Measurements from ENCODE around the gene IL13RA2. TPM values are rescaled to one million over a fixed set of nuclear protein-coding genes. Genes with fewer than 3 reads are reported as not detected.

IL13RA2 gene
- total and polyA plus RNA-seq, 2 donors from 2014 or later = 0.31 to 17.4 TPM

DNA sequence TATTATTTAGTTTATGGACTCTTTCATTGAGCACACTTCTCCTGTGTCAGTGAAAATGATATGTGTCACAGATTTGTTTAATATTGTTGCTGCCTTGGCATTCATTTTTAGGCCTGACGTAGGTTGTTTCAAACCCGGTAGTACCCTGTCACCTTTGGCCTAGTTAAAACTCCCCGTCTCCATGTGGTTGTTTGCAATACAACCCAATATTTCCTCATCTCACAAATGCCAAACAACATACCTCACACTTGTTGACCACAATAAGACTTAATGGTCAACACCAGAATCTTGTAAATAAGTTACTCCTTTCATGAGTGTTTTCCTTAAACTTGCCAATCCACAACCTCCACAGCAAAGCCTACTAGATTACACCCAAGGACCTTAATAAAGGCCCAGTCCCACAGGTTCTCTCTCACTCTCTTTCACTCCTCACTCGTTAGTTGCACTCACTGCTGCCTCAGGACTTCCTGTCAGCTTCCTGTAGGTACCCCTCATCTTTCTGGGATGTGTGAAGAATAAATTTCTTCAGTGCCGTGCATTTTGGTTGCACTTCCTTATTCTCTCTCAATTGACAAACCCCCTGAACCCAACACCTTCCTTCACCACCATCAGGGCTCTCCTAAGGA is 31.3 kb downstream of the IL13RA2 start:
- H3K27ac ChIP-seq (ENCODE audit: low read depth in 2 of 2, low read length in 2 of 2) = no peak overlapping the region
- no peak overlapping the region for H3K4me3 ChIP-seq (ENCODE audit: low read length in 3 of 3)
- H3K27me3 ChIP-seq (ENCODE audit: control insufficient read depth, insufficient read depth, low read length) = no peaks in the 10 kb centered on the region
- intact Hi-C loops (cut with DNase I) = no loop called here
- no peaks in the 10 kb centered on the region for H3K4me1 ChIP-seq (ENCODE audit: control insufficient read depth in 2 of 3, insufficient read depth in 2 of 3, low read depth in 1 of 3, low read length in 3 of 3)
- no peaks in the 10 kb centered on the region for H3K36me3 ChIP-seq (ENCODE audit: control insufficient read depth in 2 of 3, insufficient read depth in 3 of 3, low read length in 3 of 3)
- H3K9ac ChIP-seq (ENCODE audit: low read length in 3 of 3) = no peak overlapping the region
- H3K9me3 ChIP-seq (ENCODE audit: control insufficient read depth in 2 of 3, insufficient read depth in 1 of 3, low read length in 3 of 3) = no peaks in the 10 kb centered on the region
- no peak for FAIRE-seq
- no peak for DNase-seq
- no peak for TF ChIP-seq CTCF (IDR thresholded peaks at IDR 0.05; ENCODE audit: borderline replicate concordance, extremely low read depth, insufficient read depth)

GRCh38 chrX:114976292-114976691 is 41.1 kb downstream of the IL13RA2 start:
- Histone ChIP-seq H3K27me3 (ENCODE audit: control insufficient read depth, insufficient read depth, low read length) (no peaks in the 10 kb centered on the region), H3K4me3 (ENCODE audit: low read length in 3 of 3) (no peak overlapping the region), H3K9me3 (ENCODE audit: control insufficient read depth in 2 of 3, insufficient read depth in 1 of 3, low read length in 3 of 3) (no peaks in the 10 kb centered on the region), H3K36me3 (ENCODE audit: control insufficient read depth in 2 of 3, insufficient read depth in 3 of 3, low read length in 3 of 3) (no peaks in the 10 kb centered on the region), H3K9ac (ENCODE audit: low read length in 3 of 3) (no peak overlapping the region), H3K4me1 (ENCODE audit: control insufficient read depth in 2 of 3, insufficient read depth in 2 of 3, low read depth in 1 of 3, low read length in 3 of 3) (no peaks in the 10 kb centered on the region), H3K27ac (ENCODE audit: low read depth in 2 of 2, low read length in 2 of 2) (no peak overlapping the region)
- intact Hi-C loops (cut with DNase I) = no loop called here
- DNase-seq (no peak), FAIRE-seq (no peak)
- TF ChIP-seq CTCF (IDR thresholded peaks at IDR 0.05; ENCODE audit: borderline replicate concordance, extremely low read depth, insufficient read depth) = no peak

- Histone ChIP-seq H3K4me1 (ENCODE audit: control insufficient read depth in 2 of 3, insufficient read depth in 2 of 3, low read depth in 1 of 3, low read length in 3 of 3) (no peaks in the 10 kb centered on the region), H3K27ac (ENCODE audit: low read depth in 2 of 2, low read length in 2 of 2) (no peak overlapping the region), H3K9me3 (ENCODE audit: control insufficient read depth in 2 of 3, insufficient read depth in 1 of 3, low read length in 3 of 3) (no peaks in the 10 kb centered on the region), H3K4me3 (ENCODE audit: low read length in 3 of 3) (no peak overlapping the region), H3K36me3 (ENCODE audit: control insufficient read depth in 2 of 3, insufficient read depth in 3 of 3, low read length in 3 of 3) (no peaks in the 10 kb centered on the region), H3K27me3 (ENCODE audit: control insufficient read depth, insufficient read depth, low read length) (no peaks in the 10 kb centered on the region), H3K9ac (ENCODE audit: low read length in 3 of 3) (no peak overlapping the region)
- no peak for TF ChIP-seq CTCF (IDR thresholded peaks at IDR 0.05; ENCODE audit: borderline replicate concordance, extremely low read depth, insufficient read depth)
- DNase-seq (no peak), FAIRE-seq (no peak)
- intact Hi-C loops (cut with DNase I) = no loop called here
These were observed 44.4 kb downstream of the IL13RA2 start for GRCh38 chrX:114973013-114973412.

- intact Hi-C loops (cut with DNase I) = no loop called here
- Histone ChIP-seq H3K9me3 (ENCODE audit: control insufficient read depth in 2 of 3, insufficient read depth in 1 of 3, low read length in 3 of 3) (no peaks in the 10 kb centered on the region), H3K4me3 (ENCODE audit: low read length in 3 of 3) (no peak overlapping the region), H3K4me1 (ENCODE audit: control insufficient read depth in 2 of 3, insufficient read depth in 2 of 3, low read depth in 1 of 3, low read length in 3 of 3) (no peaks in the 10 kb centered on the region), H3K27ac (ENCODE audit: low read depth in 2 of 2, low read length in 2 of 2) (no peak overlapping the region), H3K9ac (ENCODE audit: low read length in 3 of 3) (no peak overlapping the region), H3K36me3 (ENCODE audit: control insufficient read depth in 2 of 3, insufficient read depth in 3 of 3, low read length in 3 of 3) (no peaks in the 10 kb centered on the region), H3K27me3 (ENCODE audit: control insufficient read depth, insufficient read depth, low read length) (no peaks in the 10 kb centered on the region)
- DNase-seq (no peak), FAIRE-seq (no peak)
- TF ChIP-seq CTCF (IDR thresholded peaks at IDR 0.05; ENCODE audit: borderline replicate concordance, extremely low read depth, insufficient read depth) = no peak
These were observed 46.6 kb downstream of the IL13RA2 start for GRCh38 chrX:114970806-114971205.
